GM20000 (cell line): ENCODE measurements around the gene OR6C68.
"Not testable (repeated sequence)": the region's sequence is repeated elsewhere in the genome, so short reads cannot be mapped to it uniquely, and the experiment has no call there.

Source experiments
- DNase-seq: peaks from one replicate; pipeline ENCODE4 v3.0.0; 2012; ENCODE audit warnings: low spot score
- CTCF ChIP-seq: IDR thresholded peaks from 2 replicates; pipeline ENCODE4 v1.5.1; 2012; ENCODE audit warnings: mild to moderate bottlenecking, control low read depth; ENCODE audit errors: extremely low read depth, missing control alignments

Gene OR6C68

GRCh38 chr12:55470088-55470829, 21.9 kb upstream of the OR6C68 start, which contains the start of gene OR6C70:
TSS of gene OR6C70 (minus strand) at chr12:55470138. CDS start at chr12:55470138, 0 bp downstream.
- no peak for DNase-seq
- no peak for TF ChIP-seq CTCF

- DNase-seq = no peak
- no peak for TF ChIP-seq CTCF
Observed at GRCh38 chr12:55472264-55472663, 19.9 kb upstream of the OR6C68 start.

GRCh38 chr12:55479136-55479535, 13.0 kb upstream of the OR6C68 start:
- DNase-seq = not testable (repeated sequence)

- not testable (repeated sequence) for DNase-seq
Observed at GRCh38 chr12:55484284-55484683, 7.9 kb upstream of the OR6C68 start.

GRCh38 chr12:55495490-55495889, 3.3 kb downstream of the OR6C68 start:
- no peak for TF ChIP-seq CTCF
- DNase-seq = no peak

GRCh38 chr12:55499231-55499630, 7.1 kb downstream of the OR6C68 start:
- TF ChIP-seq CTCF = no peak
- no peak for DNase-seq

GRCh38 chr12:55499810-55500252, 7.7 kb downstream of the OR6C68 start:
- TF ChIP-seq CTCF = no peak
- no peak for DNase-seq

- no peak for DNase-seq
- TF ChIP-seq CTCF = no peak
Observed at GRCh38 chr12:55501601-55502000, 9.4 kb downstream of the OR6C68 start.

- TF ChIP-seq CTCF = no peak
- DNase-seq = no peak
Observed at GRCh38 chr12:55515696-55516095, 23.5 kb downstream of the OR6C68 start.
